HS-5 (cell line): ENCODE measurements around the gene CELA3B.
A peak's percentile ranks its signal among the peaks of the same experiment; 100 is the strongest.
"Not testable (repeated sequence)": the region's sequence is repeated elsewhere in the genome, so short reads cannot be mapped to it uniquely, and the experiment has no call there.

Source experiments
- DNase-seq: peaks from one replicate; pipeline ENCODE4 v3.0.0-alpha.2; 2012; ENCODE audit warnings: low read depth

The CELA3B gene

GRCh38 chr1:21976703-21977239 is at the start of gene CELA3B:
TSS of gene CELA3B (plus strand) at chr1:21977022. CDS start at chr1:21977040, 18 bp downstream.
- not testable (repeated sequence) for DNase-seq

GRCh38 chr1:21927533-21928237 is 49.1 kb upstream of the CELA3B start:
- no peak for DNase-seq

- DNase-seq = no peak
These were observed 46.7 kb upstream of the CELA3B start for GRCh38 chr1:21930080-21930571.

- DNase-seq = no peak
These were observed 46.1 kb upstream of the CELA3B start for GRCh38 chr1:21930629-21931170.

DNA sequence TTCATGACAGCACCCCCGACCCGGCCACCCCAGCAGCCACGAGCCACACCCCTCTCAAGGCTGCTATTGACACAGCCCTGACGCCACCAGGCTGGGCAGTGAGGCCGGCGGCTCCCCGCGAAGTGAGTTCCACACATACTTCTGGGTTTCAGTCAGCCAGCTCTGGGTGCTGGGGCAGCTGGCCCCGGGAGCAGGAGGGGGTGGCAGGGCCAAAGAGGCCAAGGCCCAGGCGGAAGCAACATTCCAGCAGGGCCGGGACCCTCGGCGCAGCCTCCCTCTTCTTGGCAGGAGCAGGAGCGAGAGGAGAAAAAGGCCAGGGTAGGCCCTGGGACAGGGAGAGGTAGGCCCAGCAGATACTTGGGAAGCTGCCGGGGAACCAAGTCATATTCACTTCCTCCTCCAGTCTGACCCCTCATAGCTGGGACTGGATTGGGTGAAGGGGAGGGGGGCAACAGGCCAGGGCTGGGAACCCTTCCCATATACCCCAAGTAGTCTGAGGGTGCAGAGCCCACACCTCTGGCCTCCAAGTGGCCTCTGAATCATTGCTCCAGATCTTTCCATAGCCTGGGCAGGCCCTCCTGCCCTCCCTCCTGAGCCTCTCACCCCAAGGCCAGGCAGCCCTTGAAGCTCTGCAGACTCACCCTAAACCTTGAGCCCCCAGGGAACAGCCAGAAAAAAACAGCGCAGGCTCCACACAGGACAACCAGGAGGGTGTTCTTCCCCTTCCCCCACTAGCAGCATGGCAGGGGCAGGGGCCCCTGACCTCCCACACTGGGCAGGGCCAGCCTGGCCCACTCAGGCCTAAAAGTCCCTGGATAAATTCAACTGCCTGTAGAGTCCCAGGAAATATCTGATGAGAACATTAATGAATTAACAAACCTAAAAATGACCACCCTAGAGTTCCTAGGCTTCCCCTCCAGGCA is 45.4 kb upstream of the CELA3B start:
- peak; percentile 74 for DNase-seq

DNA sequence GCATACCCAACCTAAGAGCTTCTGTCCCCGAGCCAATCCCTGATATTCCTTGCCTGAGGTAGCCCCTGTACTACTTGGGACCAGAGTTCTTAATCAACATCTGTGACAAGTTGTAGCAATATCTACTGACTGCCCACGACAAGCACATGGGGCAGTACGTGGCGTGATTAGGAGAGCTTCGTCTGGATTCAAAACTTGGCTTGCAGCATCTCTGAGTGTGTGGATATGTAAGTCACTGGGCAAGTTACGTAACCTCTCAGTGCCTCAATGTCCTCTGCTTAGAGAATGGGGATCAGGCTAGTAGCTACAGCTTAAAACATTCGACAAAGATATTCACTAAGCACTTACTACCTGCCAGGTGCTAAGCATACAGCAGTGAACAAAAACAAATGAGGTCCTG is 44.7 kb upstream of the CELA3B start:
- no peak for DNase-seq

DNA sequence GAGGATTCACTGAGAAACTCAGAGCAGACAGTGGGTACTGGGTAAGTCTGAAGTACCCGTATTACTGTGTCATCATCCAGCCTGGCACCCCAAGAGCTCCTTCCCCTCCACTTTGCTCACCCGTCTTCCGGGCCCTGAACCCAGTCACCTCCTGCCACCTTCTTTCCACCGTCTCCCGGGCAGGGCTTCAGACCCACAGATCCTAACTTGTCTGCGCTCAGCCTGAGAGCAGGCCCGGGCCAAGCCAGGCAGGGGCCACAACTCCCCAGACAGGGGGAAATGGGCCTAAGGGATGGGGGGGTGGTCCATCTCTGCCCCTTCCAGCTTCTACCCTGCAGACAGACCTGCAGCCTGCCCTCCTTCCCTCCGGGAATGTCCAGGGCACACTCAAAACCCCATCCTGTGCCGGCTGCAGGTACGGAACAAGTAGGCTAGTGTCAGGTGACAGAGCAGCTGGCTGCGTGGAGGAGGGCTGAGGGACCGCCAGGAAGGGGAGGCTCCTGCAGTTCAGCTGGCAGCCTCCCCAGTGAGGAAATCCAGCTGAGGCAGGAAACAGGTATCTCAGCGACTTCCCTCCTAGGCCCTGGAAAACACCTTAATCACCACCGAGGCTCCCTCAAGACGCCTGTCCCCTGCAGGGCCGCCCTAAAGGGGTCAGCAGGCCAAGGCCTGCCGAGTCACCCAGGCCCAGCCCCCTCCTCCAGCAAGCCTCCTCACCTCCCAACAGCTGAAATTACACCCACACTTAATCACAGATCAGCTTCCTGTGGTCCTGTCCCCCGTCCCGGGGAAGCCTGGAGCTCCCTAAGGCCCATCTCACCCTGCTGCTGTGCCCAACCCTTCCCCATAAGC is 43.2 kb upstream of the CELA3B start:
- DNase-seq = no peak

- no peak for DNase-seq
These were observed 41.4 kb upstream of the CELA3B start for GRCh38 chr1:21935393-21935804.

- no peak for DNase-seq
These were observed 40.9 kb upstream of the CELA3B start for GRCh38 chr1:21935891-21936365.

- no peak for DNase-seq
These were observed 40.3 kb upstream of the CELA3B start for GRCh38 chr1:21936366-21937031.

DNA sequence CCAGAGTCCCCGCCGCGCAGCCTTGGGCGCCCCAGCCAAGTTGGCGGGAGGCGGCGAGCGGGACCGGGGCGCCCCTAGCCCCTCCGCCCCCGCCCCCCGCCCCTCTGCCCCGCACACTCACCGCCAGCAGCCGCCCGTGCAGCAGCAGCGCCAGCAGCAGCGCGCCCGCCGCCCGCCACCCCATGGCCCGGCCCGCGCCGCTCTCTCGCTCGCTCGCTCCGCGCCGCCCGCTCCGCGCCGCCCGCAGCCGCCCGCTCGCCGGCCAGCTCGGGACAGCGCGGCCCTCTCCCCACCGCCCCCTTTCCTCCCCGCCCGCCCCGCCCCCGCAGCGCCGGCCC is 39.8 kb upstream of the CELA3B start, which contains the start of gene HSPG2:
Gene HSPG2 (minus strand): TSS at position 277 of the 338 bp plus-strand sequence. CDS start 93 bp downstream, at position 184.
- DNase-seq = no peak

- no peak for DNase-seq
These were observed 39.3 kb upstream of the CELA3B start for GRCh38 chr1:21937372-21938121.

GRCh38 chr1:21938732-21939538 is 37.9 kb upstream of the CELA3B start:
- no peak for DNase-seq

- DNase-seq = peak; percentile 86
These were observed 37.0 kb upstream of the CELA3B start for GRCh38 chr1:21939650-21940374.

DNA sequence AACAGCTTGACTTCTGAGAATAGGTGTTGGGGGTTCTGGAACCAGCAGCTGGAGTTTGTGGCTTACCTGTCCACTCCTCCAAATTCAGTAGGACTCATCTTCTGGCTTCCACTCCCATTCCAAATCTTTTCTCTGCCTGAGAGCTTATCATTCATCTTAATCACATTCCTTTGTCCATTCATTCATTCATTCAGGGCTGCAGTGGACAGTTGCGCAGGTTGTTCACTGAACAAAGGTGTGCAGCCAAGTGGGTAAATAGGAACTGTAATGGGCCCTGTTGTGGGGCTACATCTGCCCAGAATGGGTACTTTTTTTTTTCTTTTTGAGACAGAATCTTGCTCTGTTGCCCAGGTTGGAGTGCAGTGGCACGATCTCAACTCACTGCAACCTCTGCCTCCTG is 36.3 kb upstream of the CELA3B start:
- DNase-seq = no peak

DNA sequence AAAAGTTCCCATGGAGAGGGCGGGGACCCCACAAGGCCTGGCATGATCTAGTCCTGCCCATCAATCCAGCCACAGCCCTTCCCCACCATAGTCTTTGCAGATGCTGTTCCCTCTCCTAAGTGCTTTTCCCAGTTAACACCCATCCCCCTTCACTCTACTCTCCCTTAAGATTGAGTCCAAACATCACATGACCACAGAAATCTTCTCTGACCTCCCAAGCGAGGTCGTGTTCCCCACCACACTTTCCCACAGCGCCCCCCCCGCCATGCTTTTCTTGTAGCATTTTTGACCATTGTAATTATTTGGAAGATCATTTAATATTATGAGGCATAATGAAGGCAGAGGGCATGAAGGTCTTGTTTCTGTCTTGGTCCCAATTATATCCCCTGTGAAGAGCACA is 35.5 kb upstream of the CELA3B start:
- DNase-seq = no peak

- DNase-seq = no peak
These were observed 34.4 kb upstream of the CELA3B start for GRCh38 chr1:21942464-21942863.

GRCh38 chr1:21942959-21943640 is 33.7 kb upstream of the CELA3B start:
- DNase-seq = not testable (repeated sequence)
